ENCODE results near the gene VSNL1.

The VSNL1 gene

GRCh38 chr2:17540093-17540812 is at the start of gene VSNL1:
VSNL1 (plus strand) TSS chr2:17540696; CDS start chr2:17592075, 51,379 bp downstream.
- peak; percentile 78 for DNase-seq (ENCODE audit: low spot score)

GRCh38 chr2:17495590-17495989 is 44.9 kb upstream of the VSNL1 start:
- DNase-seq (ENCODE audit: low spot score), result no peak

- no peak for DNase-seq (ENCODE audit: low spot score)
Observed at GRCh38 chr2:17497718-17498117, 42.8 kb upstream of the VSNL1 start.

GRCh38 chr2:17506736-17507616 is 33.5 kb upstream of the VSNL1 start:
- DNase-seq (ENCODE audit: low spot score), result no peak

GRCh38 chr2:17515652-17516051 is 24.8 kb upstream of the VSNL1 start:
- no peak for DNase-seq (ENCODE audit: low spot score)

- DNase-seq (ENCODE audit: low spot score), result no peak
Observed at GRCh38 chr2:17517481-17518211, 22.9 kb upstream of the VSNL1 start.

GRCh38 chr2:17518212-17519154 is 22.0 kb upstream of the VSNL1 start, which contains the start of gene RAD51AP2:
RAD51AP2 (minus strand) TSS chr2:17518440; CDS start chr2:17518415, 25 bp downstream.
- peak; percentile 65 for DNase-seq (ENCODE audit: low spot score)

GRCh38 chr2:17519486-17519885 is 21.0 kb upstream of the VSNL1 start:
- DNase-seq (ENCODE audit: low spot score), result no peak

- no peak for DNase-seq (ENCODE audit: low spot score)
Observed at GRCh38 chr2:17520761-17521160, 19.7 kb upstream of the VSNL1 start.

GRCh38 chr2:17521621-17522020 is 18.9 kb upstream of the VSNL1 start:
- no peak for DNase-seq (ENCODE audit: low spot score)

GRCh38 chr2:17522303-17522702 is 18.2 kb upstream of the VSNL1 start:
- DNase-seq (ENCODE audit: low spot score), result no peak

- DNase-seq (ENCODE audit: low spot score), result no peak
Observed at GRCh38 chr2:17529771-17530170, 10.7 kb upstream of the VSNL1 start.

GRCh38 chr2:17533546-17533945 is 7.0 kb upstream of the VSNL1 start:
- DNase-seq (ENCODE audit: low spot score), result no peak

- no peak for DNase-seq (ENCODE audit: low spot score)
Observed at GRCh38 chr2:17536416-17536815, 4.1 kb upstream of the VSNL1 start.

- DNase-seq (ENCODE audit: low spot score), result no peak
Observed at GRCh38 chr2:17538022-17538843, 2.3 kb upstream of the VSNL1 start.

- DNase-seq (ENCODE audit: low spot score), result no peak
Observed at GRCh38 chr2:17538844-17539554, 1.5 kb upstream of the VSNL1 start.

- no peak for DNase-seq (ENCODE audit: low spot score)
Observed at GRCh38 chr2:17539611-17540092, 844 bp upstream of the VSNL1 start.

GRCh38 chr2:17540813-17541530 is 476 bp downstream of the VSNL1 start:
- DNase-seq (ENCODE audit: low spot score), result no peak

- DNase-seq (ENCODE audit: low spot score), result no peak
Observed at GRCh38 chr2:17541531-17541950, 1.0 kb downstream of the VSNL1 start.

Measured in Ammon's horn (tissue), 1 donor.